GM18867 (cell line): Measurements from ENCODE around the gene MUCL1.

Source experiments
- ATAC-seq: cut with Tn5 transposase; IDR thresholded peaks from one replicate; pipeline ENCODE4 v1.9.1; 2021; ENCODE audit warnings: mild to moderate bottlenecking, moderate library complexity; ENCODE audit not compliant: unreplicated experiment

MUCL1 gene

DNA sequence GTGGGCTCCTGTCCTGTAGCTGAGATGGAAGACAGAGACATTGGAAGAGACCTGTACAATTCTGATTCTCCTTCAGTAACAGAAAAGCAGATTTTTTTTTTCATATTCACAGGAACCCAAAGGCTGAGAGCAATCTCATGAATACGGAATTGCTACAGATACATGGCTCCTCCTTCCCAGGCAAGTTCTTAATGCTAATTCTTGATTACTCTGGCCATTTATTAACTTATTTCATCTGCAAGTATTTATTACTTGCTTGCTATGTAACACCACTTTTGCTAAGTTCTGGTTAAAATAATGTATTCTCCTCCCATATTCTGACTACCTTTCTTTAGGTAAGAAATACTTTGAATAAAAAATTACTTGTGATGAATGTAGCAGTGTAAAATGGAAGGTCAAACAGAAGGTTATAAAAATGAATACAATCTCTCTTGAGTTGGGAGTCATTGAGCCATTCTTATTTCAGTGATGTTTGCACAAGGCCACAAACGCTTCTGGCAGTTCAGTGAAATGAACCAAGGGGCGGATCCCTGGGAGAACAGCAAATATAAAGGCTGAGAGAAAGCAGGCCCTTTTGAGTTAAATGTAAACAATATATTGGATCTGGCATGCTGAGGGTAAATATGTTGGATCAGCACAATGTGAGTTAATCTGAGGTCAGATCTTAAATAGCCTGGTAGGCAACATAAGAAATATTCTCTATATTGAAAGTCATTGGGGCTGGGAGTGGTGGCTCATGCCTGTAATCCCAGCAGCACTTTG lies 37.6 kb downstream of the MUCL1 start:
- no peak for ATAC-seq
